Posterior cingulate gyrus (tissue), 11 donors: ENCODE measurements around the gene EPS15.

Source experiments
- DNase-seq, 10 donors: peaks; one replicate each; pipeline versions ENCODE4 v3.0.0 to v3.0.0-alpha.2; 2020 to 2021; ENCODE audit warnings: mixed read lengths in 3 of 10
- intact Hi-C: fragments of 100-400 bp; cut with DNase I; formaldehyde crosslinking; loops from one replicate; pipeline ENCODE4 v1.15.1; 2023

Gene EPS15

GRCh38 chr1:51347398-51348146 is 171.5 kb downstream of the EPS15 start:
- no peak for DNase-seq
- intact Hi-C loops = no loop called here

DNA sequence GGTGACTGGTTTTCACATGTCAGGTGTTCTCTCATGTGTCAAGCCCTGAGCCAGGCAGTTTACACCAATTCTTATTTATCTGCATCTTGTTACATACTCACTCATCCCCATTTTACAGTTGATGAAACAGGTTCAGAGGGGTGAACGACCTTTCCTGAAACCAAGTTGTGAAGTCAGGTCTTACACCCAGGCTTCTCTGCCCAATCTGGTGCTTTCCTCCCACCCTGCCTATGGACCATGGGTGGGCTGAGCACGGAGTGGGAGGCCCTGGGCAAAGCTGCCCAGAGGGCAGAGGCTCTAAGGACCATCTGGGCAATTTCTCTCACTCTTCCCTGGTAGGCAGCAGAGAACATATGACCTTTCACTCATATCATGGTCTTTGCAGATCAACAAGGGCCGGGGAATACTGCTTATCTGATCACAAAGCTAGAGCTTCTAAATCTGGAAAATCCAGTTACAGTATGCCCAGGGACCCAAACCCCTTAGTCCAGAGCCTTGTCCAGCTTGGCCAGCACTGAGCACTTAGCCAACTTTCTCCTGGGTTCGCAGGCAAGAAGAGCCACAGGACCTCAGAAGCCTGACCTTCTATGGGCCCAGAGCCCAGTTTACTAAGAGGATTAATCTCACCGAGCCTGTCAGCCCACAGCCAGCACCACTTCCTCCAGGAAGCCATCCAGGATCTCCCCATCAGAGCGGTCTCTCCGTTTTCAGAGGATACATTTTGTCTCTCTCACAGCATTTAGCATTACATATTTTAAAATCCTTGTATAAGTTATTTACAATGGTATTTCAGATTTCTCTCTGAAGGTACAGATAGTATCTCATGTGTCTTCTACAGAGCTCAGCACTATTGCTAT is 172.8 kb downstream of the EPS15 start:
- intact Hi-C loops = no loop called here
- peak in 1 of 10 donors; percentile 66 for DNase-seq

DNA sequence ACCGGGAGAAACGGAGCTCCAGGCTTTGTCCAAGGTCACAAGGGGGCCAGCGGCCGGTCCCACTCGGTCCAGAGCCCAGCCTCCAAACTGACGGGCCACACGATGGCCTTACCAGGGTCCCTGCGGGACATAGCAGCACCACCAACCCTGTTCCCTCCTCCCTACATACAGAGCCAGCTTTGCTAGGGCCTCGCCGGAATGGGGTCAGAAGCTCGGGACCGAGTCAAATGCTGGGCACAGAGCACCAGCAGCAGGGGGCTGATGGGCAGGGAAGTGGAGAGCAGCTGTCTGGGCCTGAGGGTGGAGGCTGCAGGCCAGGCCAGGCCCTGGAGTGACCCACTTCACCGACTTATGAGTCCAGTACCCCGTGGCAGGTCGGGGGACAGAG is 173.8 kb downstream of the EPS15 start:
- intact Hi-C loops = no loop called here
- DNase-seq = no peak

DNA sequence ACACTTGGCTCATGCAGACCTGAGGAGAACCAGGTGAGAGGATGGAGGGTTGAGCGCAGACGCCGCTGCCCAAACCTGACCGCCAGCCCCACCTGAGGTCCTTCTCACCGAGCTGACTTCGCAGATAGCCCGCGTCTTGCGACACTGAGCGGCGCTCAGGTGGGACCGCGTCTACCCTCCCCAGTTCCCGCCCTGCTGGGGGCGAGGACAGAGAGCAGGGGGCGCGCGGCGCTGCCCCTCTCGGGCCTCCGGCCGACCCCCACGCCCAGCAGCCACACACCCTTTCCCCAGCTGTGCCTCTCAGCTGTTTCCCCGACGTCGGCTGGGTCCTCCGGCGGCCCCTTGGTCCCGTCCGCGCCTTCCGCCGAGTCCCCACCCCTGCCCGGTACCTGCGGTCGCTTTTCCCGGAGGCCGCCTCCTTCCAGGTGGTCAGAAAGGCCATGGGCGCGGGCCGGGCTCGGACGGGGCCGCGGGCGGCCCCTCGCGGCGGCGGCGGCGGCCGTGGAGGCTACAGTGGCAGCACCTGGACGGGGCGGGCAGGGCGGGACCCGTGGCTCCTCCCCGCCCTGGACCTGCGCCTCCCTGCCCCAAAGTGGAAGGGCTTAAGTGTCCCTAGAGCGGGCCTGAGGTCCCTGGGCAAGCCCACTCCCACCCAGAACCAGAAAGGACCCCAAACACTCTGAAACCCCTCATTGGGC is 174.3 kb downstream of the EPS15 start:
- peak in 1 of 10 donors; percentile 81 for DNase-seq
- intact Hi-C loops = no loop called here

DNA sequence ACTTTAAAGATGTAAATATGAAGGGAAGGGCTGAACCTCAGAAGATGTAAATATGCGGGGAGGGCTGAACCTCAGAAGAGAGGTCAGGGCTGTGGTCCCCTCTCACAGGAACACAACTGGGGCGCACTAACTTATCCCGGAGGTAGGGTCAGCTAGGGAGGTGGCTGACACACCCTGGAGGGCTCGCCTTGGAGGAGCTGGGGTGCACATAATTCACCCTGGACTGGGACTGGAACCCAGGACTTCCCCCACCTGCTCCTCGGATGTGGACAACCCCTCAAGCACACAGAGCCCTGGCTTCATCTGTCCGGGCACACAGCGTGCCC is 174.8 kb downstream of the EPS15 start:
- DNase-seq = no peak
- intact Hi-C loops = no loop called here

GRCh38 chr1:51343624-51344023 is 175.4 kb downstream of the EPS15 start:
- peak in 1 of 10 donors; percentile 55 for DNase-seq
- intact Hi-C loops = no loop called here

GRCh38 chr1:51342591-51343206 is 176.4 kb downstream of the EPS15 start:
- DNase-seq = peak in 1 of 10 donors; percentile 67
- intact Hi-C loops = no loop called here

DNA sequence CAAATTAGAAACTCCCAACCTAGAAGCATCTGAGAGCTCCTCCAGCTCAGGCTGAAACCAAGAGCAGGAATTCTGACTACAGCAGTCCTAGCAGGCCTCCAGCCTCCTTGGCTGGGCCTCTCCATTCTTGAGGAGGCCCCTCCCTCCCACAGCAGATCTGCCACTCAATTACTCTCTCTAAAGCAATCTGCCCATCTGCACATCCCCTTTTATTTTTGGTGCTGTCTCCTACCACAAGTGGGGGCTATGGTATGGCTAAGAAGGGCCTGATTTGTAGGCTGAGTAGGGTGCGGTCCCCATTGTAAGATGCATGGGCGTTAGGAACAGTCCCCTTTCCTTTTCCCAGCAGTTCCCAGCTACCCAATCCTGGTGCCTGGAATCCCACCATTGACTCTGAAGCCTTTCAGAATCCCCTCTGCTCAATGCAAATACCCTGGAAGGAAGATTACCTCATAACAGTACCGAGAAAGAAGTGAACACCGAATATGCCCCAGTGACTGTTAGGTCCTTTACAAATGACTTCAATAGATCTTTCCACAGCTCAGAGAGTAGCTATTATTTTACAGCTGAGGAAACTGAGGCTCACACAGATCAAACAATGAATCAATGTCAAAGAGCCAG is 177.1 kb downstream of the EPS15 start:
- intact Hi-C loops = no loop called here

DNA sequence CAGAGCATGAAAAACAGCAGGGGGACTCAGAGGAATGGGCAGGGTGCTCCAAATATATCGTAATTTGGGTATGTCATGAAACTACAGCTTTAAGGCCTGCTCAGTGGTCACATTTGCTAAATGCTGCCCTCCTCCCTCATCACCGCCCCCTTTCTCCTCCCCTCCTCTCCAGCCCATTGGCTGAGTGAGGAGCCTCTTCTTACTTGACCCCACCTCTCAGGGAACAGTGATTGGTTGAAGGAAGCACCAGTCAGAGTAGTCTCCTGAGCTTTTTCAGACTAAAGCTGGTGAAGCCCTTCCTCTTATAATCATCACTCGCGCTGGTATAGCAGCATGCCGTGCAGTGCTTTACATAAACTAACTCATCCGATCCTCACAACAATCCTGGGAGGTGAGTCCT is 178.7 kb downstream of the EPS15 start:
- DNase-seq = no peak
- intact Hi-C loops = no loop called here

More for the DNA sequence above, 177.1 kb downstream of the EPS15 start:
- no peak for DNase-seq

- no peak for DNase-seq
- intact Hi-C loops = no loop called here
Observed at GRCh38 chr1:51336711-51337110, 182.4 kb downstream of the EPS15 start.

DNA sequence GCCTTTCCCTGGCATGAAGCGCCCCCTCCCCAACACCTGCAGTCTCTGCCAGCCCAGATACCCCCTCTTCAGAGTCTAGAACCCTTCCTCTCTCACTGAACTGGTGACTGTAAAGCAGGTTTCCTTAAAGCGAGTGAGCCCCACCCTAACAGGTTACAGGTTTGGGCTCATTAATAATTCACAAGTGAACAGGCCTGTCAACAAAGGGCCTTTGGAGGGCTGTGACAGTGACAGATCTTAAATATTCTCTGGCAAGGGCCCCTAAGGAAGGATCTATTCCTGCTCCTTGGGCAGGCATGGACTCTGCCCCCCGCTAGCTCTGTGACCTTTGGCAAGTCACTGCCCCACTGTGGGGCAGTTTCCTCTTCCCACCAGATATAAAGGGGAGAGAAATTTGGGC is 183.1 kb downstream of the EPS15 start:
- intact Hi-C loops = no loop called here
- DNase-seq = peak in 1 of 10 donors; percentile 16

- peak in 1 of 10 donors; percentile 78 for DNase-seq
- intact Hi-C loops = no loop called here
Observed at GRCh38 chr1:51331206-51332100, 187.6 kb downstream of the EPS15 start.

GRCh38 chr1:51330331-51331201 is 188.5 kb downstream of the EPS15 start, which contains the start of gene TTC39A:
TTC39A (minus strand) TSS chr1:51330562; CDS start chr1:51330477, 85 bp downstream.
- peak in 1 of 10 donors; percentile 79 for DNase-seq
- intact Hi-C loops = no loop called here

GRCh38 chr1:51329443-51330325 is 189.4 kb downstream of the EPS15 start:
- intact Hi-C loops = no loop called here
- DNase-seq = peak in 1 of 10 donors; percentile 76

DNA sequence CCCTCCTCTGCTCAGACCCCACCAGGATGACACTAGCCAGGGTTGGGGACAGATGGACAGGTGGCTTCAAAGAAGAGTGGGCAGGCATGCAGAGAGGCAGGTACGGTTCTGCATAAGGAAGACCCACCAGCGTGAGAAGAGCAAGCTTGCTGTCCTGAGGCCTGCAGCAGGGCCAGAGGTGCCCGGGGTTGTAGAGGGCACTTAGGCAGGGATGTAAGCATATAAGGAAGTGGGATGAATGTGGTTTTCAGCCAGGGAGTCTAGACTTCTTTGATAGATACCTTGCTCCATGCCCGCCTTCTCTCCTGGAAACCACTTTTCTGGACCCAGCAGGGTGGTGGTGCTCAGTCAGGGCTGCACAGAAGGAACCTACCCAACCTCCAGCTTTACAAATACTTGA is 190.1 kb downstream of the EPS15 start:
- DNase-seq = peak in 1 of 10 donors; percentile 52
- intact Hi-C loops = no loop called here

- intact Hi-C loops = no loop called here
- peak in 1 of 10 donors; percentile 32 for DNase-seq
Observed at GRCh38 chr1:51328279-51328678, 190.8 kb downstream of the EPS15 start.

DNA sequence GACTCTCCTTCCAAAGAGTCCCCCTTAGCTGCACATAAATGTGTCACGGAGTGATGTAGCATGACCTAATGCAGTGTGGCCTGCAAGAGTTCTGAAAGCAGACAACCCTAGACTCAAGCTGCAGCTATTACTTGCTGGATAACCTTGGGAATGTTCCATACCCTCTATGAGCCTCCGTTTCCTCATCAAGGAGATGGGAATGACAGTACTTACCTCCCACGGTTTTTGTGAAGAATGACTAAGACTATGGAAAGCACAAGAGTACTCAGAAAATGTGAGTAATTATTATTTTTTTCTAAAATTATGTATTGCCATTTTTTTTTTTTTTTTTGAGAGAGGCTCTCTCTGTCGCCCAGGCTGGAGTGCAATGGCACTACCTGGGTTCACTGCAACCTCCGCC is 191.7 kb downstream of the EPS15 start:
- intact Hi-C loops = no loop called here
- no peak for DNase-seq
